Gastroesophageal sphincter (tissue), 3 donors: ENCODE data around the gene KRTAP2-2.

ENCODE experiments used
- CTCF ChIP-seq, 4 experiments: fragments of 200-600 bp in 2 of 4; fragments of 450-650 bp in 2 of 4; sonication (generic) in 1 of 4; IDR thresholded peaks; one replicate each; pipeline ENCODE4 v1.5.1; 2017 to 2019; ENCODE audit warnings: antibody characterized with exemption in 4 of 4, mild to moderate bottlenecking in 2 of 4, moderate library complexity in 2 of 4
- EP300 ChIP-seq: sonication (generic); formaldehyde crosslinking; IDR thresholded peaks from one replicate; pipeline ENCODE4 v1.6.1; 2017; ENCODE audit warnings: antibody characterized with exemption, mild to moderate bottlenecking
- POLR2A ChIP-seq, 2 donors: fragments of 450-650 bp; IDR thresholded peaks; one replicate each; pipeline ENCODE4 v1.6.1; 2017; ENCODE audit warnings: antibody characterized with exemption in 2 of 2, mild to moderate bottlenecking in 2 of 2, moderate library complexity in 1 of 2
- POLR2AphosphoS5 ChIP-seq: sonication (generic); formaldehyde crosslinking; IDR thresholded peaks from one replicate; pipeline ENCODE4 v1.6.1; 2017; ENCODE audit warnings: antibody characterized with exemption

GRCh38 chr17:41071606-41072360, 16.8 kb upstream of the KRTAP2-2 start:
- TF ChIP-seq CTCF (IDR thresholded peaks at IDR 0.05) = no peak
- TF ChIP-seq POLR2AphosphoS5 = no peak
- no peak for TF ChIP-seq EP300
- no peak for TF ChIP-seq POLR2A (IDR thresholded peaks at IDR 0.05)
